ENCODE measurements around the gene C3orf22. TPM values are rescaled to one million over a fixed set of nuclear protein-coding genes. Genes with fewer than 3 reads are reported as not detected.

The C3orf22 gene
- total RNA-seq, 1 experiment from 2014 or later, result not detected

DNA sequence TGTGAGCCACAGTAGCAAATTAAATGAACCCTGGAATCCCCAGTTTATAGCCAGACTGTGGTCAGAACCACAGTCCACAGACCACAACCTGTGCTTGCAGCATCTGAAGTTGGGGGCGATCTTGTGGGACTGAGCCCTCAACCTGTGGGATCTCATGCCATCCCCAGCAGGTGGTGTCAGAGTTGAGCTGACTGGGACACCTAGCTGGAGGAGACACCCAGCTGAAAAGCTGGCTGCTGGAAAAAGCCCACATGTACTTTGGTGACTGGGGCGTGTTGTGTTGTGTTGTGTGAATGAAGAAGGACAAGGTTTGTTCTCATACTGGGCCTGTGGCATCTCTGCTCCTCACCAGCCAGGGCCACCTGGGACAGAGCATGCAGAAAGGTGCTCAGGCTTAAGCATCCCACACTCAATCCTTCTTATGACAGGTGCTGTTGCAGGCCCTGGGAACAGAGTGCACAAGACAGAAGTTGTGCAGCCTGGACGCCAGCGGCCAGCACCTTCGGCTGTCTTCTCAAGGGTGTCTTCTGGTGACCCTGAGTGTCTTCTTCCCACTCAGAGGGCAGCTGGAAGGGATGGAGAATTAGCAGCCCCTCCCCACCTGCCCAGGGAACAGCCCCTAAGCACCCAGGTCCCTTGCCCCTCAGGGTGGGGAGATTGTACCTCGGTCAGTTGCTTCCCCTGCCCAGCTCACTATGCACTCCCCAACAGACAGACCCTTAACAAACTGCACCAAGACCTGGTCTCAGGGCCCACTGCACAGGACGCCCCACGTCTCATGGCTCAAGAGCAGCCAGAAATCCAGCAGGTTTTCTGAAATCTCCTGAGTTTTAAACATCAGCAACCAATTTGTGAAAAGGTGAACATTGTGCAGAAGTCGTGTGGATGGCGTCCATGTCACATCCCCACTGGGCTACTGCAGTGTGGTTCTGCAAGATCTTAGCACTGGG, 39.0 kb downstream of the C3orf22 start:
- no peak for DNase-seq
- Mint-ChIP-seq H3K9me3 (ENCODE audit: low read depth, unreplicated experiment) (no peaks in the 10 kb centered on the region), H3K27me3 (ENCODE audit: unreplicated experiment) (peaks cover 72% of the 10 kb centered on the region), H3K4me3 (ENCODE audit: low read depth, unreplicated experiment) (no peak overlapping the region), H3K4me1 (ENCODE audit: low read depth, unreplicated experiment) (no peaks in the 10 kb centered on the region), H3K27ac (ENCODE audit: unreplicated experiment) (no peak overlapping the region), H3K36me3 (ENCODE audit: insufficient read depth, unreplicated experiment) (no peaks in the 10 kb centered on the region)
- intact Hi-C loops (cut with micrococcal nuclease; ENCODE audit: unreplicated experiment), result loop anchor here (5.0 to 10.0 kb wide), 3 partner anchors 135 to 1023 kb away; partner anchors contain the start of gene TXNRD3
- BruUV-seq (replicated peaks), result no TSS peak
- CTCF ChIA-PET, result interaction anchor here (0.5 to 0.9 kb wide), 2 partner anchors 196 to 243 kb away, joined by 3 to 8 read pairs; no protein-coding TSS in a partner anchor
- TF ChIP-seq, protein P1, sequence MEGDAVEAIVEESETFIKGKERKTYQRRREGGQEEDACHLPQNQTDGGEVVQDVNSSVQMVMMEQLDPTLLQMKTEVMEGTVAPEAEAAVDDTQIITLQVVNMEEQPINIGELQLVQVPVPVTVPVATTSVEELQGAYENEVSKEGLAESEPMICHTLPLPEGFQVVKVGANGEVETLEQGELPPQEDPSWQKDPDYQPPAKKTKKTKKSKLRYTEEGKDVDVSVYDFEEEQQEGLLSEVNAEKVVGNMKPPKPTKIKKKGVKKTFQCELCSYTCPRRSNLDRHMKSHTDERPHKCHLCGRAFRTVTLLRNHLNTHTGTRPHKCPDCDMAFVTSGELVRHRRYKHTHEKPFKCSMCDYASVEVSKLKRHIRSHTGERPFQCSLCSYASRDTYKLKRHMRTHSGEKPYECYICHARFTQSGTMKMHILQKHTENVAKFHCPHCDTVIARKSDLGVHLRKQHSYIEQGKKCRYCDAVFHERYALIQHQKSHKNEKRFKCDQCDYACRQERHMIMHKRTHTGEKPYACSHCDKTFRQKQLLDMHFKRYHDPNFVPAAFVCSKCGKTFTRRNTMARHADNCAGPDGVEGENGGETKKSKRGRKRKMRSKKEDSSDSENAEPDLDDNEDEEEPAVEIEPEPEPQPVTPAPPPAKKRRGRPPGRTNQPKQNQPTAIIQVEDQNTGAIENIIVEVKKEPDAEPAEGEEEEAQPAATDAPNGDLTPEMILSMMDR (IDR thresholded peaks at IDR 0.05; ENCODE audit: unreplicated experiment), result no peak

DNA sequence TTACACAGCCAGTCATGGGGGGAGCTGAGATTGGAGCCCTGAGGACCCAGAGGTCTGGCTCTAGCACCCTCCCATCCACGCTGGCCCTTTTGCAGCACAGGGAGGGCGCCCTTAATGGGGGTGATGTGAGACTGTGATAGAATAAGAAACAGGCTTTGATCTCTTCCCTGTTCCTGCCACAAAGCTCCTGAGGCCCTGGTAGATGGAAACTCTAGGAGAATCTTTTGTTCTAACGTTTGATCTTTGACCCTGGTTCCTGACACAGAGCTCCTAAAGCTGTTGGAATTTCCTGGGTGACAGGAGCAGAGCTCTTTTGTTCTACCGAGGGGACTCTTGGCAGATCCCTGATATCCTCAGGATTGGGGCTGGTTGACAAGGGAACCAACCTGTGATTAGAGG, 40.0 kb downstream of the C3orf22 start:
- Mint-ChIP-seq H3K27ac (ENCODE audit: unreplicated experiment) (no peak overlapping the region), H3K36me3 (ENCODE audit: insufficient read depth, unreplicated experiment) (no peaks in the 10 kb centered on the region), H3K9me3 (ENCODE audit: low read depth, unreplicated experiment) (no peaks in the 10 kb centered on the region), H3K27me3 (ENCODE audit: unreplicated experiment) (peaks cover 76% of the 10 kb centered on the region), H3K4me3 (ENCODE audit: low read depth, unreplicated experiment) (no peak overlapping the region), H3K4me1 (ENCODE audit: low read depth, unreplicated experiment) (no peaks in the 10 kb centered on the region)
- DNase-seq, result no peak
- CTCF ChIA-PET, result interaction anchor here (0.9 to 1.2 kb wide), 2 partner anchors 10 to 197 kb away, joined by 4 to 8 read pairs; no protein-coding TSS in a partner anchor
- no TSS peak for BruUV-seq (replicated peaks)
- TF ChIP-seq, protein P1 (IDR thresholded peaks at IDR 0.05; ENCODE audit: unreplicated experiment), result no peak
- intact Hi-C loops (cut with micrococcal nuclease; ENCODE audit: unreplicated experiment), result no loop called here

DNA sequence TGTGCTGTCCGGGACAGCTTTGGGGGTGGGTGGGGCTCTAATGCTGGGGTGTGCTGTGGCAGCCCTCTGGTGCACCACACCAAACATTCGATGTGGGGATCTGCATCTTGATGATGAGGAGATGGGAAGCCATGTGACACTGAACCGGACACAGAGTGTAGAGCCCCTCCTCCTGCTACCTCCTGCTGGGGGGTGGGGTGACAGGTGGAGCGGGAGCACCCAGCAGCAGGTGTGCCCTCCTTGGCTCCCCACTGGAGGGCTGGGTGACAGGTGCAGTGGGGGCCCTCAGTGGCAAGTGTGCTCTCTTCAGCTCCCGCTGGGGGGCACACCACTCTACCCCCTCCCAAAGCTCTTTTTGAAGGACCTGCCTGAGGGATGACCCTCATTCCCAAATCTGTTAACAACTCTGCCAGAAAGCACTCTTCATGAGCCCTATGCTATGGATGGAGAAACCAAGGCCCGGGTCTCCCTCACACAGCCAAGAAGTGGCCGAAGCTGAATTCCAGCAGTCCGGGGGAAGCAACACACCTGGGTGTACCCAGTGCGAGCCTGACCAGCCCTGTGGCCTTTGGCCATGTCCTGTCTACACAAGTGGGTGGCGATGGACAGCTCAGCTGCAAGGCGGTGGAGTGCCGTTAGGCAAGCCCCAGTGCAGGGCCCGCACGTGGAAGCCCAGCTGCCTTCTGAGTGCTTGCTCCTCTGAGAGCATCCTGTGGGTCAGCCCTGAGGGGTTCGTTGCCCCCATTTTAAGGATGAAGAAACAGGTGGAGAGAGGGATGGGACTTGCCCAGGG, 40.5 kb downstream of the C3orf22 start:
- Mint-ChIP-seq H3K4me1 (ENCODE audit: low read depth, unreplicated experiment) (no peaks in the 10 kb centered on the region), H3K9me3 (ENCODE audit: low read depth, unreplicated experiment) (no peaks in the 10 kb centered on the region), H3K36me3 (ENCODE audit: insufficient read depth, unreplicated experiment) (no peaks in the 10 kb centered on the region), H3K4me3 (ENCODE audit: low read depth, unreplicated experiment) (no peak overlapping the region), H3K27ac (ENCODE audit: unreplicated experiment) (no peak overlapping the region), H3K27me3 (ENCODE audit: unreplicated experiment) (peaks cover 76% of the 10 kb centered on the region)
- no peak for DNase-seq
- BruUV-seq (replicated peaks), result no TSS peak
- intact Hi-C loops (cut with micrococcal nuclease; ENCODE audit: unreplicated experiment), result no loop called here
- CTCF ChIA-PET, result interaction anchor here (1.2 kb wide), 1 partner anchor 9 kb away, joined by 4 read pairs; no protein-coding TSS in a partner anchor
- TF ChIP-seq, protein P1 (IDR thresholded peaks at IDR 0.05; ENCODE audit: unreplicated experiment), result no peak

DNA sequence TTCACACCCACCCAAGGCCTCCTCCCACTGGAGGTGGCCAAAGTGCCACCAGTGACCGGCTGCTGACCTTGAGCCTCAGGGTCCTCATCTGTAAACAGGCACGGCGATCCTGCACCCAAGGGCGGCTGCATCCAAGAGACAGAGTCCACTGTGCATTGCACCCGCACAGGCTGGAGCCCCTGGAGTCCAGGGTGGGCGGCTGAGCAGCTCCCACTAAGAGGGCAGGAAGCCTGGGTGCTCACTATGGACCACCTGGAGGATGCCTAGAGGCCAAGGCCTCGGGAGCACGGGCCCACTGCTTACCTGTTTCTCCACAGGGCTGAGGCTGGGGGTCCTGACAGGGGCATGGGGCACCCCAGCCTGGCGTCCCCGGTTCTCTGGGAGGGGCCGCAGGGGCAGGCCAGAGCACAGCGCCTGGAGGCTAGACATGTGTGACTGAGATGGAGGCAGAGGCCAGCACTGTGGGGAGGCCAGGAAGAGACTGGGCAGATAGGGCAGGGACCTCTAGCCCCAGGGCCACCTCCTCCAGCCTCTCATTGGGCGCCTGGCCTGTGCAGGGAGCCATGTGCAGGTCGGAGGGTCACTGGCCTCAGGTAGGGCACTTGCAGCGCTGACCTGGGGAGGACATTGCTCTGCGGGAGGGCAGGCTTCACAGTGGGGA, 41.3 kb downstream of the C3orf22 start, which contains the start of gene UROC1:
UROC1 (minus strand) TSS at position 483 of the 661 bp plus-strand sequence; CDS start at position 429, 54 bp downstream.
- CTCF ChIA-PET, result no interaction called here
- Mint-ChIP-seq H3K9me3 (ENCODE audit: low read depth, unreplicated experiment) (no peaks in the 10 kb centered on the region), H3K27me3 (ENCODE audit: unreplicated experiment) (peaks cover 69% of the 10 kb centered on the region), H3K4me3 (ENCODE audit: low read depth, unreplicated experiment) (no peak within 1 kb of the TSS), H3K4me1 (ENCODE audit: low read depth, unreplicated experiment) (no peaks in the 10 kb centered on the region), H3K36me3 (ENCODE audit: insufficient read depth, unreplicated experiment) (no peaks in the 10 kb centered on the region), H3K27ac (ENCODE audit: unreplicated experiment) (no peak within 1 kb of the TSS)
- intact Hi-C loops (cut with micrococcal nuclease; ENCODE audit: unreplicated experiment), result no loop called here
- DNase-seq, result no peak
- BruUV-seq (replicated peaks), result no TSS peak
- TF ChIP-seq, protein P1 (IDR thresholded peaks at IDR 0.05; ENCODE audit: unreplicated experiment), result no peak

Measured in Calu3 (cell line).